GM21381 (cell line): ENCODE results near the gene SPOCD1.

Source experiments
- ATAC-seq: cut with Tn5 transposase; IDR thresholded peaks from one replicate; pipeline ENCODE4 v1.9.1; 2021; ENCODE audit warnings: mild to moderate bottlenecking, moderate library complexity; ENCODE audit not compliant: unreplicated experiment

The SPOCD1 gene

GRCh38 chr1:31773861-31774260 lies 42.0 kb downstream of the SPOCD1 start:
- ATAC-seq = no peak

- no peak for ATAC-seq
Measured at GRCh38 chr1:31772669-31773248, 43.1 kb downstream of the SPOCD1 start.

- no peak for ATAC-seq
Measured at GRCh38 chr1:31771891-31772668, 43.7 kb downstream of the SPOCD1 start.

GRCh38 chr1:31769720-31770390 lies 46.0 kb downstream of the SPOCD1 start:
- no peak for ATAC-seq

- ATAC-seq = no peak
Measured at GRCh38 chr1:31768939-31769704, 46.7 kb downstream of the SPOCD1 start.

- no peak for ATAC-seq
Measured at GRCh38 chr1:31768407-31768907, 47.4 kb downstream of the SPOCD1 start.

- ATAC-seq = no peak
Measured at GRCh38 chr1:31767225-31767624, 48.6 kb downstream of the SPOCD1 start.

GRCh38 chr1:31765516-31765915 lies 50.3 kb downstream of the SPOCD1 start:
- ATAC-seq = no peak

GRCh38 chr1:31765041-31765467 lies 50.8 kb downstream of the SPOCD1 start:
- ATAC-seq = no peak

- ATAC-seq = no peak
Measured at GRCh38 chr1:31764312-31765040, 51.3 kb downstream of the SPOCD1 start, which contains the start of gene ADGRB2. Gene ADGRB2 (minus strand): TSS chr1:31764340. CDS start chr1:31757221, 7,119 bp downstream.

- ATAC-seq = no peak
Measured at GRCh38 chr1:31763671-31764311, 52.0 kb downstream of the SPOCD1 start.

- ATAC-seq = no peak
Measured at GRCh38 chr1:31762726-31763670, 52.8 kb downstream of the SPOCD1 start.

GRCh38 chr1:31762323-31762722 lies 53.5 kb downstream of the SPOCD1 start:
- no peak for ATAC-seq

GRCh38 chr1:31761883-31762282 lies 53.9 kb downstream of the SPOCD1 start:
- no peak for ATAC-seq

- ATAC-seq = no peak
Measured at GRCh38 chr1:31760471-31761470, 55.1 kb downstream of the SPOCD1 start.

- no peak for ATAC-seq
Measured at GRCh38 chr1:31759298-31760023, 56.4 kb downstream of the SPOCD1 start.

GRCh38 chr1:31758823-31759222 lies 57.0 kb downstream of the SPOCD1 start:
- ATAC-seq = no peak
